GM19452 (cell line): Measurements from ENCODE around the gene TRIML2.
"Not testable (repeated sequence)": the region's sequence is repeated elsewhere in the genome, so short reads cannot be mapped to it uniquely, and the experiment has no call there.

ENCODE experiments used
- ATAC-seq: cut with Tn5 transposase; IDR thresholded peaks from one replicate; pipeline ENCODE4 v1.9.1; 2021; ENCODE audit not compliant: unreplicated experiment

Gene TRIML2

DNA sequence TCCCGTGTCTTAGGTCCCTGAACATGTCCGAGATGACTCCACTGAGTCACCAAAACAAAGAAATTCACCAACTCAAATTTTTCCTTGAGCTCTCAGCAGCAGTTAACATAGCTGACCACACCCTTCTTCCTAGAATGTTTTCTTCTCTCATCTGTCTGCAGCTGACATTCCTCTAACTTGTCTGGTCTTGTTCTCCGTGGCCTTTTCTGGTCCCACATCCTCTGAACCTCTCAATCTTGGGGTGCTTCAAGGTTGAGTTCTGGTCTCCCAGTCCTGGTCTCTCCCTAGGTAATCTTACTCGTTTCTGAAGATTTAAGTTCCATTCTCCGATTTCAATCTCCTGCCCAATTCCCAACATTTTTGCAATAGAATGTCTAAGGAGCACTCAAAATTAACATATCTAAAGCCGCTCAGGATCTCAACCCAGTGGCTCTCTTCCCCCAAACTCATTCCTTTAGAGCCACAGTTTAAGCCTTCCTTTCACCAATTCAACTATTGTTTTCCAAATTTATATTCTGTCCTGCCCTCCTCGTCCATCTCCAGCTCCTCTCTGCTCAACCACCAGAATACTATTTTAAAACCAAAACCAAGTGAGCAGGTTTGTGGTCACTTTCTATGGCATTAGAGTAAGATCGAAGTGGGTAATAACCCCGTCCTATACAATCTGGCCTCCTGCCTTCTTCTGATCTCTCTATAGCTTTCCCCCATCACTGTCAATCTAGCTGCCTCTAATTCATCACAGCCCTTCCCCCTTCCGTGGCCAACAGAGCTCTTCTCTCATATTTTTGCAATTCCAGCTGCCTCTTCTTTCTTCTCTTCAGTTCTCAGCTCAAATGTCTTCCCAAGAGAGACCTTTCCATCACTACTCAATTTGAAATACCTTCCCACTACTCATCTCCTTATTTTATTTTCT is 1.2 kb downstream of the TRIML2 start:
- ATAC-seq, result no peak

DNA sequence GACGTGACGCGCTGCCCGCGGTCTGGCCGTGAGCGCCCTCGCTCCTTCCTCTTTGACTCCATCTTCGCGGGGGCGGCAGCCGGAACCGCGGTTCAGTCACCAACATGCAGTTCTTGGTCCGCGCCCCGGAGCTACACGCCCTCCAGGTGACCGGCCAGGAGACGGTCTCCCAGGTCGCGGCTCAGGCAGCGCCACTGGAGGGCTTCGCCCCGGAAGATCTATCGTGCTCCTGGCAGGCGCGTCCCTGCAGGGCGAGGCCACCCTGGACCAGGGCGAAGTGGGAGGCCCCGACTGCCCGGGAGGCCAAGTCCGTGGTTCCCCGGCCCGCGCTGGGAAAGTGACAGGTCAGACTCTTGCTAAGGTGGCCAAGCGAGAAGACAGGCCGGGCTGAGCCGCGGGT is 2.9 kb downstream of the TRIML2 start:
- ATAC-seq, result no peak

DNA sequence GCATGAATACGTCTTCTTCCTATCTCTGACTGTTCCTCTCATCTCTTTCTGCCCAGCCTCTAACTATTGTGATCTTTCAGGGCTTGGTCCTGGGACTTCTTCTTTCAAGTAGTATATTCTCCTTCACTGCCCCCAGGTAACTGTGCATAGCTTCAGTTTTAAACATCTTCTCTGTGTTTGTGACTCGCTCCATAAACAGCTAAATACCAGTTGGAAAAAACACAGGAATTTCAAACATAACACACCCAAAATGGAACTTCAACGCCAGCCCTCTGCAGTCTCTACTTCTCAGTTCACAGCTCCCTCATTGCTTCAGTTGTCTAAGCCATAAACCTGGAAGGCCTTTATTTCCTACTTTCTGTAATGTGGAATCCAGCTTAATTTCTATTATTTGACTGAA is 16.6 kb downstream of the TRIML2 start:
- no peak for ATAC-seq

DNA sequence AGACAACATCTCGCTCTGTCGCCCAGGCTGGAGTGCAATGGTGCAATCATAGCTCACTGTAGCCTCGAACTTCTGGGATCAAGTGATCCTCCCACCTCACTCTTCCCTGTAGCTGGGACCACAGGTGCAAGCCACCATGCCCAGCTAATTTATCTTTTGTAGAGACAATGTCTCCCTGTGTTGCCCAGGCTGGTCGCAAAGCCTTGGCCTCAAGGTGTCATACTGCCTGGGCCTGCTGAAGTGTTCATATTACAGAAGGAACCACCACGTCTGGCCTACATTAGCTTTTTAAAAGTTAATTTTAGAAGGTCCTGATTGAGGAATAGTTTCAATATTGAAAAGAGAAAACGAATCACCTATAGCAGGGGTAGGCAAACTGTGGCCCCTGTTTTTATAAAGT is 22.5 kb downstream of the TRIML2 start:
- ATAC-seq, result no peak

DNA sequence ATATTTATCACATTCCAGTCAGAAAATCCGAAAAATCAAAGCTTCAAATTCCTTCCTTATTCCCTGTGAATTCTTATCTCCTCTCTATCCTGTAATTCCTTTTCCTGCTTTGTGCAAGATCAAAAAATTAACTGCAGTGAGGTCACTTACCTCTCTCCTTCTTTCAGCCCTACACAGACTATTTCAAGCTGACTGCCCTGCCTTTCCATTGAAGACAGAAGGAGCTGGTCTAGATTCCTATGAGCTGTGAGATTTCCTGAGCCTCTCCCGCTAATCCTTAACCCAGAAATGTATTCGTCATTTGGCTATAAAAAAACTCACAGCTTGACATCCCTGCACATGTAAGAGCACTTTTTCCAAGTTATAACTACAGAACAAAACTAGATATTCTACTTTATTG is 26.6 kb downstream of the TRIML2 start:
- no peak for ATAC-seq

DNA sequence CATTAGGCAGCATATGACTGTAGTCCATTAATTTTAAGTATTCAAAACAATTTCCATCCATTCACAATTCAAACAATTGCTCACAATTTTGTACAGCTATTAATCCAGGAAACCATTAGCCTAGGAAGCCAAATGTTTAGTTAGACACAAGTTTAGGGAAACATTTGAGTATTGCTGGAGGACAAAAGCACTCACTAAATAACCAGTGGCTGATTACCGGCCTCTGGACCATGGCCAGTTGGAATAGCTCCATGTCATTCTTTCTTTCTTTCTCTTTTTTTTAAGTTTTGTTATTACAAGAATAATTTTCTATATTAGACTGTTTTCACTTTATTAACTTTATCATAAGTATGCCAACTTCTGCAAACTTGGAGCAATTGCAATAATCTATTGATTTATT is 31.3 kb downstream of the TRIML2 start:
- no peak for ATAC-seq

DNA sequence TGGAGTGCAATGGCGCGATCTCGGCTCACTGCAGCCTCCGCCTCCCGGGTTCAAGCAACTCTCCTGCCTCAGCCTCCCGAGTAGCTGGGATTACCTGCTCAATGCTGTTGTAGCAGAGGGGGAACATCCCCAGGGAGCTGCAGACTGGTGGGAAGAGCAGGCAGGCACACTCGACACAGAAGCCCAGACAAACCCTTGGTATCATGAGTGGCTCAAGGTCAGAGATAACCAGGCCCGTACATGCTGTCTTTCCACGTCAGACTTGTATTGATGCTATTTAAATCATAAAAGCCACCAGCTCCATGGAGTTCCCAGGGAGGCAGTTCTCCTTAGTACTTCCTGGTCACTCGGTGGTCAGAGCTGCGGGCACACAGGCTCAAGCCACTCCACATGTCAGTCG is 33.2 kb downstream of the TRIML2 start:
- no peak for ATAC-seq

DNA sequence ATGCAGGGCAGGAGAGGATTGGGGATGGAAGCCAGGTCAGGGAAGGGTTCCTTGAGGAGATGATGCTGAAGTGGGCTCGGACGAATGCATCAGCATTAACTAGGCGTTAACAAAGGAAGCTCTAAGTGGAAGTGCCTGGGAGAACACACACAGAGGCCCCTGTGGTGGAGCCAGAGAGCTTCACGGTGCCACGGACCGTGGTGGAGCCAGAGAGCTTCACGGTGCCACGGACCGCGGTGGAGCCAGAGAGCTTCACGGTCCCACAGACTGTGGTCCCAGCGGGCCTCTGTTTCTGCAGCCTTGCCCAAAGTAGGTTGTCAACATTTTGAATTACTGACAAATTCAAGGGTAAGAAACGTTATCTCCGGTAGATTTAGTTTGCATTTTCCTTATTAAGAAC is 48.3 kb downstream of the TRIML2 start:
- no peak for ATAC-seq

DNA sequence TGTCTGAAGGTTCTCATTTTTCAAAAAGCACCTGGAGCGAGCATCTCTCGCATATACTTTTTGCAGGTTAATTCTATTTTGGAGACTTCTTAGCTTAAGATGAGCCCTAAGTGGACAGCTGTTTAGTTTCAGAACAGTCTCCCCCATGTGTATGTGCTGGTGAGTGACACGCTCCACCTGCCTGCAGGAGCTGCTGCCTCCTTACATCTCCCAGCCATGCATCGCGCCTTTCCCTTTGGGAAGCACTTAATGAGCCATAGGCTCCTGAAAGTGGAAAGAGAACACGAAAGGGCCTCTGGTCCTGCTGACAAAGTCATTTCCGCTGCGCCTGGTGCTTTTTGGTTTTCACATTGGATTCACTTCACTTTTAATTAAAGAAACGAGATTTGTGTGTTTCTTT is 56.1 kb downstream of the TRIML2 start:
- ATAC-seq, result no peak

DNA sequence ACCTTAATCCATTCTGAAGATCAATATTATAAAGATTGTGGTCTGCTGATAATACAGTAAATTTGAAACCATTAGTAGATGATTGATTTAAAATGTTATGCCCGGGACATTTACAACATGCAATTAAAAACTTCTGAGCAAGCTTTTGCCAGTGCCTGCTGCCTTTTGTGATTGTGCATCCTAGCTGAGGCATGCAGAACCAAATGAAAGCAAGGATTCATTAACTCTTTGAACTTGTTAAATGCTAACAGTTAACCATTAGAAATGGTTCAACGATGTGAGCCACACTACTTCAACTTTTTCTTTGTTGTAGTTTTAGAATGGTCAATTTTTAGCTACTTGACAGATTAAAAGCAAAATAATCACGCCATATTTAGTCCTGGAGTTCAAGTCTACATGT is 62.7 kb downstream of the TRIML2 start:
- ATAC-seq, result no peak

DNA sequence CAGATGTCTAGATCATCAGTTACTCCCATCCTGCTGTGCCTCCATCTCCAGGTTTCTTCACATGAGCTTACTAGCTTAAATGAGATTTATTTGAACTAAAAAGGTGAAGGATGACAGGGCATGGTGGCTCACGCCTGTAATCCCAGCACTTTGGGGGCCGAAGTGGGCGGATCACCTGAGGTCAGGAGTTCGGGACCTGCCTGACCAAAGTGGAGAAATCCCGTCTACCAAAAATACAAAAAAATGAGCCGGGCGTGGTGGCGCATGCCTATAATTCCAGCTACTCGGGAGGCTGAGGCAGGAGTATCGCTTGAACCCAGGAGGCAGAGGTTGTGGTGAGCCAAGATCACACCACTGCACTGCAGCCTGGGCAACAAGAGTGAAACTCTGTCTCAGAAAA is 63.9 kb downstream of the TRIML2 start:
- ATAC-seq, result not testable (repeated sequence)

DNA sequence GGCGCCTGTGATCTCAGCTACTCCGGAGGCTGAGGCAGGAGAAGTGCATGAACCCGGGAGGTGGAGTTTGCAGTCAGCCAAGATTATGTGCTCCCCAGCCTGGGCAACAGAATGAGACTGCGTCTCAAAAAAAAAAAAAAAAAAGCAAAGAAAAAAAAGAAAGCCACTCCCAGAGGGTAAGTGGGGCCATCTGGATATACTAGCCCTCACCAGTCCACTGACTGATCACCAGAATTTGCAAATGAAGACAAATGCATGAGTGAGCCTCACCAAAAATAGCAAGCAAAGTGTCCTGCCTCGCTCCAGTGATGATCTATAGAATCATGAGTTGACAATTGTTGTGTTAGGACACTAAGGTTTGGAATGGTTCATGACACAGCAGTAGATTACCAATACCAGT is 66.2 kb downstream of the TRIML2 start:
- ATAC-seq, result no peak

DNA sequence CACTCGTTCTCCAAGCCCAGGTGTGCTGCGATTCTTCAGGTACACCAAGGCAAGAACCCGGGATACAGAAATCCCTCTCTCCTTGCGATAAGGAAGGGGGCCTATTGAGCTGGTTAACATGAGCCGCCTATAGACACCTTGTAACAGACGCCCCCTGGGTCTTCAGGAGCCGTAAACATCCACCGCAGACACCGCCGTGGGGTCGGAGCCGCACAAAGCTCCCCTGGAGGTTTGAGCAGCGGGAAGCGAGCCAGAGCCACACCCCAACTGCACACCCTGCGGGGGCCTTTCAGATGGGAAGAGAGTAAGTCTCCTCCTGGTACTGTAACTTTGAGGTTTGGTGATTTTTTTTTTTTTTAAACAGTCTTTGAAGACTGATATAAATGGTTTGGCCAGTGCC is 67.2 kb downstream of the TRIML2 start:
- no peak for ATAC-seq

DNA sequence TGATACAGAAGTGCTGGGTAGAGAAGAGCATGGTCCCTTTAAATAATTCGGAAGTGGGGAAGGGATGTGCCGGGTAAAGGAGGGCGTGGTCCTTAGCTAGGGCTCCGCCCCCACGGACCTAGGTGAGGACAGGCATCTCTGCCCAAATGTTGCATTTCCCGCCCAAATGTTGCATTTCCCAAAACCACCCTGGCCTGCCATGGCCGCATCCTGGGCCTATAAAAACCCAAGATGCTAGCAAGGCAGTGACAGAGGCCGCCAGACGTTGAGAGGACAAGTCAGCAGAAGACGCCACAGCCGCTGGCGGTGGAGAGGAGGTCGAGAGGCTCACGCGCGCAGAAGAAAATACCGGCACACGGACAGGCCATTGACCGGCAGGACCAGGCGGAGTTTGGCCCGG is 67.7 kb downstream of the TRIML2 start:
- no peak for ATAC-seq
